Activated CD8-positive, alpha-beta memory T cell treated with anti-CD3 and anti-CD28 coated beads for 1 hour (primary cell): ENCODE data around the gene MIA.
"Not testable (repeated sequence)": the region's sequence is repeated elsewhere in the genome, so short reads cannot be mapped to it uniquely, and the experiment has no call there.

Source experiments
- DNase-seq, 2 donors: peaks; one replicate each; pipeline ENCODE4 v3.0.0-alpha.2; 2020; ENCODE audit warnings: low read depth in 1 of 2; ENCODE audit errors: extremely low read depth in 1 of 2

Gene MIA

DNA sequence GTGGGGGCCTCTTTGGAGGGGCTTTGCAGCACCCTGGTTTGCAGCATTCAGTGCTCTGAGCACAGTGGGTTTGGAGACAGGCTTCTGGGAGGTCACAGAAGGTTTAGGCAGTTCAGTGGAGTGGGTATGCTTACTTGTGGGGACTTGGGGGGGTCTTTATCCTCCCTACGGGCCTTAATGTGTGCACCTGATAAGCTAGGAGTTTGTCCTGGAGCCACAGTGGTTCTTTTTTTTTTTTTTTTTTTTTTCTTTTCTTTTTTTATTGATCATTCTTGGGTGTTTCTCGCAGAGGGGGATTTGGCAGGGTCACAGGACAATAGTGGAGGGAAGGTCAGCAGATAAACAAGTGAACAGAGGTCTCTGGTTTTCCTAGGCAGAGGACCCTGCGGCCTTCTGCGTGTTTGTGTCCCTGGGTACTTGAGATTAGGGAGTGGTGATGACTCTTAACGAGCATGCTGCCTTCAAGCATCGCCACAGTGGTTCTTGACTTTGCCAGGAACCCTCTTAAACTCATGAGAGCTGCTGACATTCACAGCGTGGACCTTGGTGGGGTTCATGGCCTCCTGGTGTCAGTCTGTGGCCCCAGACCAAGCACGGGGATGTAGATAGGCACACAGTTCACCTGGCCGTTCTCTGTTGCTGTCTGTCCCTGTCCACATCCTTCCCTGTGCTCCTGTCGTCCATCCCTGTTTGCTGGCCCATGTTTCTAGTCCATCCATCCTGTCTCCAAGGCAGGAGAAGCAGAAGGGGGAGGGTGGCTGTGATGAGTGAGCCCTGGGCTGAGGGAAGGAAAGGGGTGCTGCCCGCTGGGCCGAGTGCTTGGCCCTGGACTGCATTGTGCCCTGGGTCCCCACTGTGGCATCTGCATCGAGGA is 26.3 kb downstream of the MIA start:
- no peak for DNase-seq

GRCh38 chr19:40802300-40803169 is 27.2 kb downstream of the MIA start:
- DNase-seq: no peak

DNA sequence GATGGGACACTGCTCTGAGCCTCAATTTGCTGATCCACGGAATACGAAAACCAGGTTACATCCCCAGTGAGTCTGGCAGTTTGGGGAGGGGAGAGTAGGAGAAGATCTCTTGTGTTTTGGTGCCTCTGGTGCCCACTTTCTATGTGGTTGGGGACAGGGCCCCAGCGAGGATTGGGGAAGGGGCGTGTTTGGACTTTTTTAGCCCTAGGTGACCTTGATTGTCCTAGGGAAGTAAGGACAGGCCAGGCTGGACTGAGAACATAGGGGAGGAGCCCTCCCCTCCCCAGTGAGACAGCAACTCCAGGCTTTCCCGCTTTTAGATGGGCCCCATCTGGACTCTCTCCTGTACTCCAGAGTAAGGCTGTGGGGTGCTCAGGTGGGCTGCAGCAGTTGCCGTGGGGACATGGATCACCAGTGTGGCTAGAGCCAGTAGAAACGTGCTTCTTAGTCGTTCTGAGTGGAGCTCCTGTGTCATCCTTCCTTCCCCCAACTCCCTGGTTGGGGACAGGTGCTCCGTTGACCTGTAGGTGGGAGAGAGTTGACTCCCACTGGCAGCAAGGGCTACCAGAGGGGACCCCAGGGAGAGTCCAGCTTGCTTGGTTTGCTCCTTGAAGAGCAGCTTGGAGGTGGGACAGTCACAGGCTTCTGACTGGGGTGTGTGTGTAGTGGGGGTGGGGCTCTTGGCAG is 28.0 kb downstream of the MIA start:
- DNase-seq: no peak

GRCh38 chr19:40803857-40804782 is 28.8 kb downstream of the MIA start:
- DNase-seq: peak in 1 of 2 donors; percentile 30

- no peak for DNase-seq
Measured at GRCh38 chr19:40804783-40805242, 29.5 kb downstream of the MIA start.

- DNase-seq: no peak
Measured at GRCh38 chr19:40805258-40805868, 30.0 kb downstream of the MIA start.

GRCh38 chr19:40806423-40807146 is 31.3 kb downstream of the MIA start:
- peak; percentile 53 to 60 for DNase-seq

DNA sequence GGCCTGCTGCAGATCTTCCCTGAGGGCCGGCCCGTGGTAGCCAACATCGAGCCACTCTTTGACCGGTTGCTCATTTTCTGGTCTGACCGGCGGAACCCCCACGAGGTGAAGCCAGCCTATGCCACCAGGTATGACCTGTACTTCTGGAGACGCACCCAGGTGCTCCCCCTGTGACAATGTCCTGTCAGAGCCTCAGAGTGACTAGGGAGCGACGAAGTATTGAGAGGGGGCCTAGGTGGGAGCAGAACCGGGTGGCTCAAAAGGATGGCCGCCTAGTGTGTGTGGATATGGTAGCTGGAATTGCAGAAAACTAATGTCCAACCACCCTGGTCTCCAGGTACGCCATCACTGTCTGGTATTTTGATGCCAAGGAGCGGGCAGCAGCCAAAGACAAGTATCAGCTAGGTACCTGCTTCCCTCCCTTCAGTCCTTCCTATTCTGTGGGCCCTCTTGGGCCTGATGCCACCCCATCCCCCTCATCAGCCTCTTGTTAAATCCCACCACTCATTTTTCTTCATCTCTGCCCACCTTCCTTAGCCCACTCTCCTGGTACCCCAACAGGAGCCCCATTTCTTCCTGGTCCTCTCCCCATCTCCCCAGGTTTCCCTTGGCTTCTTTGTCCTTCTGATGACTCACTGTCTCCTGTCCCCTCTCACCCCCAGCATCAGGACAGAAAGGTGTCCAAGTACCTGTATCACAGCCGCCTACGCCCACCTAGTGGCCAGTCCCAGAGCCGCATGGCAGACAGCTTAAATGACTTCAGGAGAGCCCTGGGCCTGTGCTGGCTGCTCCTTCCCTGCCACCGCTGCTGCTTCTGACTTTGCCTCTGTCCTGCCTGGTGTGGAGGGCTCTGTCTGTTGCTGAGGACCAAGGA is 32.1 kb downstream of the MIA start:
- DNase-seq: no peak

DNA sequence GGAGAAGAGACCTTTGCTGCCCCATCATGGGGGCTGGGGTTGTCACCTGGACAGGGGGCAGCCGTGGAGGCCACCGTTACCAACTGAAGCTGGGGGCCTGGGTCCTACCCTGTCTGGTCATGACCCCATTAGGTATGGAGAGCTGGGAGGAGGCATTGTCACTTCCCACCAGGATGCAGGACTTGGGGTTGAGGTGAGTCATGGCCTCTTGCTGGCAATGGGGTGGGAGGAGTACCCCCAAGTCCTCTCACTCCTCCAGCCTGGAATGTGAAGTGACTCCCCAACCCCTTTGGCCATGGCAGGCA is 32.7 kb downstream of the MIA start:
- no peak for DNase-seq

DNA sequence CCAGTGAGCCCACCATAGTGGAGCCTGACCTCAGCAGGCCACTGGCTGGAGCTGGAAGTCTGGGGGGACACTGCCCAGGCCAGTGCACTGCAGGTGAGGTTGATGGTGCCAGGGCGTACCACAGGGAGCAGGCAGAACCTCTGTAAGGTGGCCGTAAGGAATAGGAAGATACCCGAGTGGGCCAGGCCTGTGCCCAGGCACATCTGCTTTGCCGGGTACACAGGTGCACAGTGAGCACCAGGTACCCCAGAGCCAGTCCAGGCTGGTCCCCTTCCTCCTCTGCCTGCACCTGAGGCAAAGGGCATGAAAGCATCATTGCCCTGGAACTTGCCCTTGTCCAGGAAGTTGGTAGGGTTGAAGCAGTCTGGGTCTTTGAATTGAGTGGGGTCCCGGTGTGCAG is 33.2 kb downstream of the MIA start:
- DNase-seq: no peak

- no peak for DNase-seq
Measured at GRCh38 chr19:40809358-40810086, 34.2 kb downstream of the MIA start.

DNA sequence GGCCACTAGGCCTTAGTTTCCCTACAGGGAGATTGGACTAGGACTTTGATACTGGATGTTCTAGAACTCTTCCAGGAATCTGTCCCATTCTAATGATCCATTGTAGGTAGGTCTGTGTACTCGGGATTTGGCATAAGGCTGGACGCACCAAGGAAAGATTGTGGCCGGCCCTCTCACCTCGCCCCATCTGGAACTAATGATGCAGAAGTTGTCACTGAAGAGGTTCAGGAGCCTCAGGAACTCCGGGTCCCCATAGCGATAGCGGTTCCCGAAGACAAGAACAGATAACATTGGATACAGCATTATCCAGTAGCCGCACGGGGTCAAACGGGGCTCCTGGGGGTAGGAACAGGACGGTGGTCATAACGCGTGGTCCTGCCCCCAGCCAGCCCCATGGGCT is 34.8 kb downstream of the MIA start:
- no peak for DNase-seq

DNA sequence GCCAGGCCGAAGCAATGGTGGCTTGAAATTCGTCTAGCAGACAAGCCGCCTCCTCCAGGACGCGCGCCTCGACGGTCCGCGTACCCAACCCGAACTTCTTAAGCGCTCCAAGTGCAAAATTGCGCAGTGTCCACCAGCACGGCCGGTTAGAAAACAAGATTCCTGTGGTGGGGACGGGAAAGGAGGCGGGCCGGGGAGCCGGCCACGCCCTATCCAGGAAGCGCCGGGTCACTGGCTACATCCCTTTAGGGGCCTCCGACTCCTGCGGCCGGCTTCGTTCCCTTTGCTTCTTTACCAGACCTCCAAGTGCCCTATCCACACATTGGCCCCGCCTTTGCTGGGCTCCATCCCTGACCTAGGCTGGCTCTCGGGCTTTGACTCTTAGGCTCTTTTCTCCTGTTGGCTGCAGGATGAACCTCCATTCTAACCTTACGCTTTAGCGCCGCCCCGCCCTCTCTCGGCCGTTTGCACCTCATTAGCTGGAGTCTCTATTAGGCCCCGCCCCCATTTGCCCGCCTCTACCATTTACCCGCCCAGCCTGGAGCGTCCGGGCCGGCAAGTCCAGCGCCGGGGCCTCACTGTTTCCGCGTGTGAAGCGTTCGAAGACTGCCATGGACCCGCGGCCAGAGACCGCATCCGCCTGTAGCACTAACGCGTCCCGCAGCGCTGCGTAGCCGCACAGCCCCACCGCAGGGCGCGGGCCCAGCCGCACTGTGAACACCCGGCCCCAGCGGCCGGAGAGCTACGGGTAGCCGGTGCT is 35.5 kb downstream of the MIA start:
- DNase-seq: not testable (repeated sequence)

DNA sequence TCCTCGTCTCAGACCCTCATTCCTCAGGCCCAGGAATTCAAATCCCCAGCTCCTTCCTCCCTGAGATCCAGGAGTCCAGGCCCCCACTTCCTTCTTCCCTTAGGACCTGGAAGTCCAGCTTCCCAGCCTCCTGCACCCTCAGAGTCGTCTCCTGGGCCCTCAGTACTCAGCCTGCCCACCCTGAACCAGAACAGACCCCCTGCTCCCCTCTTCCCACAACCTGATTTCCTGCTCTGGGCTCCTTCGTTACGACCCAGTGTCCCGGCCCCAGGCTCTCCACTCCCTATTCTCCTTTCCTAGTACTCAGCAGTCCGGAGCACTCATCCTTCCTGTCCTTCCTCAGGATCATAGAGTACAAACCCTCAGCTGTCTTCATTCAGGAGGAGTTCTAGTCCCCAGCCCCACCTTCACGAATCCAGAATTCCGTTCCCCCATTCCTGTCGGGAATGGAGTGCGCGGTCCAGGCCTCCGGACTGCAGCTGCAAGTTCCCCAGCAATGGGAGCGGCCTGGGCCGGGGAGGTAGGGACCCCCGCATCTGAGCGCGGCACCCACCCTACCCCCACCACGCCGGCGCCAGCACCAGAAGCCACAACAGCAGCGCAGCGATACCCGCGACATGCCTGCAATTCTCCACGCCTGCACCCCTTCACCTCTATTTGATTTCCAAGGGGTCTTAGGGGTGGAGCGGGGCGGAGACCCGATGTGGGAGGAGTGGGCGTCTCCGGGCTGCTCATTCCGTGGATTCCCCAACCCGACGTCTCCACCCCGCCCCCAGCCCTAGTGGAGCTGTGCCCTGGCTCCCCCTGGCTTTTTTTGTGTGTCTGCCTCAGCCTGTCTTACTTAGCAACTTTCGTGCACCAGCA is 36.4 kb downstream of the MIA start:
- no peak for DNase-seq

DNA sequence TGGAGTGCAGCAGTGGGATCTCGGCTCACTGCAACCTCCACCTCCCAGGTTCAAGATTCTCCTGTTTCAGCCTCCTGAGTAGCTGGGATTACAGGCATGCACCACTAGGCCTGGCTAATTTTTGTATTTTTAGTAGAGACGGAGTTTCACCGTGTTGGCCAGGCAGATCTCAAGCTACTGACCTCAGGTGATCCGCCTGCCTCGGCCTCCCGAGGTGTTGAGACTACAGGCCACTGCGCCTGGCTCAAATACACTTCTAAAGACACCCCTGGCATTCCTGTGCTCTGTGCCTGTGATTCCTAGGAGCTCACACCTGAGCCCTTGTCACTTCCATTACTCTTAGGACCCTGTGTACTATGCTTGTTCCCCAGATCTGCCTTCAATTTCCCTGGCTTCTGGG is 37.2 kb downstream of the MIA start:
- DNase-seq: not testable (repeated sequence)

GRCh38 chr19:40813182-40813581 is 37.9 kb downstream of the MIA start:
- DNase-seq: no peak
